ENCODE results near the gene SLC7A7. TPM values are rescaled to one million over a fixed set of nuclear protein-coding genes. Genes with fewer than 3 reads are reported as not detected.
A peak's percentile ranks its signal among the peaks of the same experiment; 100 is the strongest.

The SLC7A7 gene
- total and polyA plus RNA-seq, 2 of the 13 experiments (the other 11 are each of a cell fraction or from before 2014, with no cell fraction given): 0.13 to 0.63 TPM

GRCh38 chr14:22781301-22781991 is 33.8 kb downstream of the SLC7A7 start (continued):
- TF ChIP-seq ZBTB37 (CRISPR knock-in tag; IDR thresholded peaks at IDR 0.05) (no peak), ARNT (IDR thresholded peaks at IDR 0.05) (no peak), TMF1 (CRISPR knock-in tag; IDR thresholded peaks at IDR 0.05; ENCODE audit: low read depth) (no peak), FOXK1 (CRISPR knock-in tag; IDR thresholded peaks at IDR 0.05; ENCODE audit: borderline replicate concordance, low read depth) (no peak), GZF1 (CRISPR knock-in tag; IDR thresholded peaks at IDR 0.05) (0 out of 2 replicates have a peak, but pooled peaks have one; percentile 48), ZNF766 (CRISPR knock-in tag; IDR thresholded peaks at IDR 0.05; ENCODE audit: borderline replicate concordance) (no peak), RERE (CRISPR knock-in tag; IDR thresholded peaks at IDR 0.05; ENCODE audit: low read depth) (no peak), SUZ12 (IDR thresholded peaks at IDR 0.05; ENCODE audit: low read depth, low read length) (no peak), ZNF567 (CRISPR knock-in tag; IDR thresholded peaks at IDR 0.05; ENCODE audit: borderline replicate concordance) (0 out of 2 replicates have a peak, but pooled peaks have one; percentile 40), GPN1 (CRISPR knock-in tag; IDR thresholded peaks at IDR 0.05; ENCODE audit: borderline replicate concordance) (no peak), ZNF350 (CRISPR knock-in tag; IDR thresholded peaks at IDR 0.05; ENCODE audit: borderline replicate concordance, low read depth) (peak; percentile 37; the same call in 1 of the 2 replicates), ZNF776 (CRISPR knock-in tag; IDR thresholded peaks at IDR 0.05) (no peak), ZNF225 (CRISPR knock-in tag; IDR thresholded peaks at IDR 0.05) (peak; percentile 55; the same call in 1 of the 2 replicates), E2F1 (CRISPR knock-in tag; IDR thresholded peaks at IDR 0.05) (no peak), SPEN (CRISPR knock-in tag; IDR thresholded peaks at IDR 0.05; ENCODE audit: low read depth) (no peak), ZNF275 (CRISPR knock-in tag; IDR thresholded peaks at IDR 0.05; ENCODE audit: borderline replicate concordance) (no peak), RFXAP (CRISPR knock-in tag; IDR thresholded peaks at IDR 0.05; ENCODE audit: borderline replicate concordance) (no peak), RORA (CRISPR knock-in tag; IDR thresholded peaks at IDR 0.05) (no peak), ZKSCAN5 (CRISPR knock-in tag; IDR thresholded peaks at IDR 0.05) (no peak), PAF1 (CRISPR knock-in tag; IDR thresholded peaks at IDR 0.05) (no peak), JUNB (CRISPR knock-in tag; IDR thresholded peaks at IDR 0.05; ENCODE audit: borderline replicate concordance) (peak; percentile 68; the same call in 1 of the 2 replicates)

All from HepG2 (cell line).